Measurements from ENCODE around the gene HLA-DRA. TPM values are rescaled to one million over a fixed set of nuclear protein-coding genes. Genes with fewer than 3 reads are reported as not detected.

Gene HLA-DRA
- total RNA-seq, 3 donors from 2014 or later = 69.0 to 333 (median 115) TPM

GRCh38 chr6:32483968-32484613, 44.4 kb downstream of the HLA-DRA start:
- Histone ChIP-seq H3K9me3 (no peaks in the 10 kb centered on the region), H3K4me1 (ENCODE audit: low read depth) (no peaks in the 10 kb centered on the region), H3K36me3 (ENCODE audit: low read depth) (no peaks in the 10 kb centered on the region), H3K4me3 (no peak overlapping the region)
- TF ChIP-seq CTCF (IDR thresholded peaks at IDR 0.05) = no peak
- DNase-seq (peak in 1 of 3 donors; percentile 44), ATAC-seq (no peak)
- intact Hi-C loops (cut with DNase I, micrococcal nuclease) = no loop called here

- DNase-seq (peak in 1 of 3 donors; percentile 15), ATAC-seq (no peak)
- Histone ChIP-seq H3K4me3 (no peak overlapping the region), H3K36me3 (ENCODE audit: low read depth) (no peaks in the 10 kb centered on the region), H3K9me3 (no peaks in the 10 kb centered on the region), H3K4me1 (ENCODE audit: low read depth) (no peaks in the 10 kb centered on the region)
- intact Hi-C loops (cut with DNase I, micrococcal nuclease) = no loop called here
- TF ChIP-seq CTCF (IDR thresholded peaks at IDR 0.05) = no peak
These were observed 44.9 kb downstream of the HLA-DRA start for GRCh38 chr6:32484614-32484998.

- no peaks in the 10 kb centered on the region for H3K9me3 ChIP-seq
- intact Hi-C loops (cut with DNase I, micrococcal nuclease) = no loop called here
These were observed 48.4 kb downstream of the HLA-DRA start for GRCh38 chr6:32488083-32488482.

GRCh38 chr6:32491700-32492099, 52.0 kb downstream of the HLA-DRA start:
- intact Hi-C loops (cut with DNase I, micrococcal nuclease) = no loop called here
- ATAC-seq (no peak), DNase-seq (no peak)
- no peak for TF ChIP-seq CTCF (IDR thresholded peaks at IDR 0.05)
- Histone ChIP-seq H3K9me3 (no peaks in the 10 kb centered on the region), H3K4me1 (ENCODE audit: low read depth) (no peaks in the 10 kb centered on the region), H3K36me3 (ENCODE audit: low read depth) (no peaks in the 10 kb centered on the region), H3K4me3 (no peak overlapping the region)

More at GRCh38 chr6:32488083-32488482, 48.4 kb downstream of the HLA-DRA start:
- H3K4me1 ChIP-seq (ENCODE audit: low read depth) = no peaks in the 10 kb centered on the region
- H3K4me3 ChIP-seq = no peak overlapping the region
- no peaks in the 10 kb centered on the region for H3K36me3 ChIP-seq (ENCODE audit: low read depth)
- no peak for DNase-seq
- no peak for ATAC-seq
- TF ChIP-seq CTCF (IDR thresholded peaks at IDR 0.05) = no peak

- Histone ChIP-seq H3K4me1 (ENCODE audit: low read depth) (no peaks in the 10 kb centered on the region), H3K4me3 (no peak overlapping the region), H3K9me3 (no peaks in the 10 kb centered on the region), H3K36me3 (ENCODE audit: low read depth) (no peaks in the 10 kb centered on the region)
- ATAC-seq (no peak), DNase-seq (no peak)
- no peak for TF ChIP-seq CTCF (IDR thresholded peaks at IDR 0.05)
- intact Hi-C loops (cut with DNase I, micrococcal nuclease) = no loop called here
These were observed 52.7 kb downstream of the HLA-DRA start for GRCh38 chr6:32492351-32492750.

Other genes starting within 250 kb of the HLA-DRA start
- gene PBX2, start 249.7 kb upstream of the HLA-DRA start, total RNA-seq = 10 to 100 TPM; 49.4 to 97.7 (median 53.9) TPM
- 10 to 100 TPM in 1 of 3 donors, 1 to 10 TPM in 2; 6.6 to 14.7 (median 9.9) TPM for gene GPSM3, start 247.2 kb upstream of the HLA-DRA start, total RNA-seq
- gene NOTCH4, start 215.8 kb upstream of the HLA-DRA start, total RNA-seq = 10 to 100 TPM in 1 of 3 donors, 1 to 10 TPM in 2; 1.5 to 10.5 (median 4.0) TPM
- gene TSBP1, start 68.0 kb upstream of the HLA-DRA start, total RNA-seq = not detected
- gene BTNL2, start 32.7 kb upstream of the HLA-DRA start, total RNA-seq = not detected
- gene HLA-DRB5, start 90.4 kb downstream of the HLA-DRA start, total RNA-seq = 10 to 100 TPM in 2 of 3 donors, 1 to 10 TPM in 1; 2.1 to 50.3 (median 28.8) TPM
- 100 to 1,000 TPM in 1 of 3 donors, 10 to 100 TPM in 2; 26.9 to 169 (median 89.6) TPM for gene HLA-DRB1, start 150.0 kb downstream of the HLA-DRA start, total RNA-seq
- gene HLA-DQA1, start 197.5 kb downstream of the HLA-DRA start, total RNA-seq = 10 to 100 TPM in 2 of 3 donors, 1 to 10 TPM in 1; 9.9 to 36.2 (median 24.1) TPM
- 10 to 100 TPM in 2 of 3 donors, 1 to 10 TPM in 1; 4.7 to 18.6 (median 14.9) TPM for gene HLA-DQB1, start 226.8 kb downstream of the HLA-DRA start, total RNA-seq